WI38 (cell line): ENCODE results near the gene MRTFA.

ENCODE experiments used
- H3K4me3 ChIP-seq: 2 replicates; pipeline ENCODE4 v1.5.1; 2011; ENCODE audit warnings: low read depth, mild to moderate bottlenecking, control low read depth, low read length
- TF ChIP-seq, protein P1 (sequence below): IDR thresholded peaks from 2 replicates; pipeline ENCODE4 v1.5.1; 2012; ENCODE audit warnings: low read depth, mild to moderate bottlenecking, control low read depth, low read length

The MRTFA gene

DNA sequence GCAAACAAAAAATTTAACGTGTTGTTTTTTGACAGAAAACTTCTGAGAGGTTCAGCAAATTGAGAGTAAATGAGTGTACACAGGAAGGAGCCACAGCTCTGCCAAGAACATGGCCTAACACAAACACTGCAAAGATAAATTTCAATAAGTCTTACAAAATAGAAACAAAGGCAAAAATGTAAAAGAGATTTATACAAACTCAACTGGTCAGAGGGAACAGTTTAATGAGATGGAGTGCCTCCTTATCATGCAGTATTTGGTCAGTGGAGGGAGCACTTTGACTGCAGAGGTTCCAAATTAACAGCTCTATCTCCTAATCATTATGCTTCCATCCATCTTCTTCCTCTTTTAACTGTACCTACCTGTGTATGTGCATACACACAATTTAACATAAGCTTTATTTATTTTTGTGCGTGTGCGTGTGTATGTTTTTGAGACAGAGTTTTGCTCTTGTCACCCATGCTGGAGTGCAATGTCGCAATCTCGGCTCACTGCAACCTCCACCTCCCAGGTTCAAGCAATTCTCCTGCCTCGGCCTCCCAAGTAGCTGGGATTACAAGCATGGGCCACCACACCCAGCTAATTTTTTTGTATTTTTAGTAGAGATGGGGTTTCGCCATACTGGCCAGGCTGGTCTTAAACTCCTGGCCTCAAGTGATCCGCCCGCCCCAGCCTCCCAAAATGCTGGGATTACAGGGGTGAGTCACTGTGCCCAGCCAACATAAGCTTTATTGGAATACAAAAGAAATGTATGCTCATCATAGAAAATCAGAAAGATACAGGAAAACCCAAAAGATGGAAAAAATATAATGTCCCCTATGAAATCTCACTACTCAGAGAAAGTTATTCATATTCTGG is 111.9 kb downstream of the MRTFA start:
- H3K4me3 ChIP-seq: no peak overlapping the region
- TF ChIP-seq, protein P1, sequence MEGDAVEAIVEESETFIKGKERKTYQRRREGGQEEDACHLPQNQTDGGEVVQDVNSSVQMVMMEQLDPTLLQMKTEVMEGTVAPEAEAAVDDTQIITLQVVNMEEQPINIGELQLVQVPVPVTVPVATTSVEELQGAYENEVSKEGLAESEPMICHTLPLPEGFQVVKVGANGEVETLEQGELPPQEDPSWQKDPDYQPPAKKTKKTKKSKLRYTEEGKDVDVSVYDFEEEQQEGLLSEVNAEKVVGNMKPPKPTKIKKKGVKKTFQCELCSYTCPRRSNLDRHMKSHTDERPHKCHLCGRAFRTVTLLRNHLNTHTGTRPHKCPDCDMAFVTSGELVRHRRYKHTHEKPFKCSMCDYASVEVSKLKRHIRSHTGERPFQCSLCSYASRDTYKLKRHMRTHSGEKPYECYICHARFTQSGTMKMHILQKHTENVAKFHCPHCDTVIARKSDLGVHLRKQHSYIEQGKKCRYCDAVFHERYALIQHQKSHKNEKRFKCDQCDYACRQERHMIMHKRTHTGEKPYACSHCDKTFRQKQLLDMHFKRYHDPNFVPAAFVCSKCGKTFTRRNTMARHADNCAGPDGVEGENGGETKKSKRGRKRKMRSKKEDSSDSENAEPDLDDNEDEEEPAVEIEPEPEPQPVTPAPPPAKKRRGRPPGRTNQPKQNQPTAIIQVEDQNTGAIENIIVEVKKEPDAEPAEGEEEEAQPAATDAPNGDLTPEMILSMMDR: peak; percentile 15; the same call in 1 of the 2 replicates

DNA sequence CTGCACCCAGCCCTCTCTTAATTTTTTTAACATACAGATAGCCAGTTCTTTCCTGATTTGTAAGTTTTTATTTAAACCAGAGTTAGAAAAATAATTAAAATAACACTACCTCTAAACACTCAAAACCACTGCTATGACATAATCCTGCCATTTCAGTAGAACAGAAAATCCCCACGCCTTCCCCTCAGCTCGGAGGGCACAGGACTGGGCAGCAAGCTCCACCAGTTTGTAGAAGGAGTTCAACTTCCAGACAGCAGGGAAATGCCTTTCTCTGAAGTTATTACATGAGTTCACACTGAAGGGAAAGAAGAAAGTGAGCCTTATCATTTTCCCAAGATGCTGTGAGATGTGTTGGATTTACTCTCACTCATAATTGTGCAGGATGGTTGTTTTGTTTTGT is 114.4 kb downstream of the MRTFA start:
- H3K4me3 ChIP-seq: no peak overlapping the region
- TF ChIP-seq, protein P1: no peak

DNA sequence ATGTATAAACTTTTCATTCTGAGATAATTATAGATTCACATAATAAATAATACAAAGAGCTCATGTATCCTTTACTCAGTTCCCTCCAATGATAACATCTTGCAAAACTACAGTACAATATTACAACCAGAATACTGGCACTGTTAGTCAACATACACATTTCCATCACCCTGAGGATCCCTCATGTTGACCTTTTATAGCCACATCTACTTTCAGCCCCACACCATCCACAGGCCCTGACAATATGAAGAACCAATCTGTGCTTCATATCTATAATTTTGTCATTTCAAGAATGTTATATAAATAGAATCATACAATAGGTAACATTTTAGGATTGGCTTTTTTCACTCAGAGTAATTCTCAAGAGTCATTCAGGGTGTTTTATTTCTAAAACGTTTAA is 115.5 kb downstream of the MRTFA start:
- H3K4me3 ChIP-seq: no peak overlapping the region
- TF ChIP-seq, protein P1: no peak

DNA sequence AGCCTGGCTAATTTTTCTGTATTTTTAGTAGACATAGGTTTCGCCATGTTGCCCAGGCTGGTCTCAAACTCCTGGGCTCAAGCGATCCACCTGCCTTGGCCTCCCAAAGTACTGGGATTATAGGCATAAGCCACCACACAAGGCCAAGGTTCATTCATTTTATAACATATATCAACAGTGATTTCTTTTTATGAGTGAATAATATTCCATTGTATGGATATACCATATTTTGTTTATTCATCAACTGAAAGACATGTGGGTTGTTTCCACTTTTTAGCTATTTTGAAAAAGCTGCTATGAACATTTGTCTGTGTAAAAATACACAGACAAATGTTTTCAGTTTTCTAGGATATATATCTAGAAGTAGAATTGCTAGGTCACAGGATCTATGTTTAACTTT is 116.0 kb downstream of the MRTFA start:
- TF ChIP-seq, protein P1: no peak
- H3K4me3 ChIP-seq: no peak overlapping the region

DNA sequence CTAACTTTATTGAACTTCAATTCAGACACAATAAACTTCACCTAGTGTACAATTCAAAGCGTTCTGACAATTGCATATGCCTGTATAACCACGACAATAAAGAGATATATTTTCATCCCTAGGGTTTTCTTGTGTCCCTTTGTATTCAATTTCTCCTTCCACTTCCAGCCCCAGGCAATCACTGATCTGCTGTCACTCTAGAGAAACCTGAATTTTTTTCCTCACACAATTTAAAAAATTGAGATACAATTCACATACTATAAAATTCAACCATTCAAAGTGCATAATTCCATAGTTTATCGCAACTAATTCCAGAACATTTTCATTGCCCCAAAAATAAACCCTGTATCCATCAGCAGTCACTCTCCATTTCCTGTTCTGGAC is 116.6 kb downstream of the MRTFA start:
- H3K4me3 ChIP-seq: no peak overlapping the region
- TF ChIP-seq, protein P1: no peak

DNA sequence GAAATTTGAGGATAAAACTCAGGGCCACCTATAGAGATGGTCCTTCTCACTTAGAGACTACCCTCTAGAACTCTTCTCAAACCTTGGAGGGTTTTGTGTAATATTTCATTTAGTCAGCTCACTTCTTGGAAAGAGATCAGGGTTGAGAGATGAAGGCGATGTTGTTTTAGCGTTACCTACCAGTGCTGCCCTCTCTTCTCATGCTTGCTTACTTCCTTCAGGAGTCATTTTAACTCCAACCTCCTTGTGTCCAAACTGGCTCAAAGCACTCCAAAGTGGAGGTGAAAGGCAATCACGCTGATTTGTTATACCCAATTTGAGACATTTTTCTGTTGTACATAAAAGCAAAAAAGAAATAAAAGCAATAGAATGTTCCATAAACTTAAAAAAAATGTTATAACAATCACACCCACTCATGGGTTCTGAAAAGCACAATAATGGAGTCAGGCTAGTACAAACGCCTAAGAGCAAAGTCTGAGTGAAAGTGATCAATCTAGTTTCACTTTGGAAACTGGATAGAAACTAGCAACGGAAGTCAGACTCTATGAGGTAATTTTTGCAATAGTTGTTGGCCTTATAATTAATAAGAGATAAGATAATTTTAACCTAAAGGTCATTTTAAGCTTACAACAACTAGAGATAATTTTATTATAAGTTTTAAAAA is 117.1 kb downstream of the MRTFA start:
- H3K4me3 ChIP-seq: no peak overlapping the region
- TF ChIP-seq, protein P1: no peak

DNA sequence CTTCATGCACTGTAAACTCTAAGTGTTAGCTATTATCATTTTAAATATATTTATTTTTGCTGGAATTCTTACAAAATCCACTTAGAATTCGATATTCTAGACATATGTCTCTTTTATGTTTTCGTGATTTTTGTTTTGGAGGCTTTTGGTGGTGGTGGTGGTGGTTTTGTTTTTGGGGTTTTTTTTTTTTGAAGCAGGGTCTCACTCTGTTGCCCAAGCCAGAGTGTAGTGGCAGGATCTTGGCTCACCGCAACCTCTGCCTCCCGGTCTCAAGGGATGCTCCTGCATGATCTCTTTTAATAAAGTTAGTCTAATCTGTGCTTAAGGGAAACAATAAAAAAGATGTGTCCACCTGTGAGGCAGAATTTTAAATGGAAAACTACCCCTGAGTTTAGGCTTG is 117.7 kb downstream of the MRTFA start:
- TF ChIP-seq, protein P1: no peak
- H3K4me3 ChIP-seq: no peak overlapping the region
